Vagina (tissue), 2 donors: ENCODE results near the gene TMPRSS5. TPM values are rescaled to one million over a fixed set of nuclear protein-coding genes. Genes with fewer than 3 reads are reported as not detected.

Source experiments
- DNase-seq, 2 donors: peaks; one replicate each; pipeline ENCODE4 v3.0.0-alpha.2; 2017; ENCODE audit errors: extremely low spot score in 2 of 2
- H3K27ac ChIP-seq: fragments of 200-600 bp; sonication (generic); one replicate; pipeline ENCODE4 v1.5.1; 2019
- H3K27me3 ChIP-seq: fragments of 200-600 bp; sonication (generic); one replicate; pipeline ENCODE4 v1.5.1; 2019
- H3K36me3 ChIP-seq, 2 donors: fragments of 200-600 bp; sonication (generic); one replicate each; pipeline ENCODE4 v1.5.1; 2017 to 2019
- H3K4me1 ChIP-seq: fragments of 200-600 bp; sonication (generic); one replicate; pipeline ENCODE4 v1.5.1; 2019
- H3K4me3 ChIP-seq, 2 donors: fragments of 200-600 bp; sonication (generic); 1 replicate in 1 of 2; 2 replicates in 1 of 2; pipeline ENCODE4 v1.5.1; 2016 to 2019
- H3K9me3 ChIP-seq: fragments of 200-600 bp; sonication (generic); one replicate; pipeline ENCODE4 v1.5.1; 2019
- POLR2A ChIP-seq, 2 donors: fragments of 450-650 bp; IDR thresholded peaks; one replicate each; pipeline ENCODE4 v1.6.1; 2017; ENCODE audit warnings: antibody characterized with exemption in 2 of 2, mild to moderate bottlenecking in 2 of 2, moderate library complexity in 2 of 2
- POLR2AphosphoS5 ChIP-seq, 2 donors: sonication (generic); formaldehyde crosslinking; IDR thresholded peaks; one replicate each; pipeline ENCODE4 v1.9.0; 2017; ENCODE audit warnings: antibody characterized with exemption in 2 of 2, mild to moderate bottlenecking in 2 of 2, low read depth in 1 of 2; ENCODE audit not compliant: insufficient read depth in 1 of 2
- intact Hi-C: fragments of 100-400 bp; cut with DNase I; formaldehyde crosslinking; loops from one replicate; pipeline ENCODE4 v1.15.1; 2023
- total RNA-seq: library from RNA; depleted of rRNA; stranded (reverse); fragments of >200 nt; gene quantifications from one replicate; pipeline ENCODE4 v1.2.3, GENCODE V29; 2016
- TF ChIP-seq, protein P1 (sequence below), 3 experiments: fragments of 450-650 bp in 2 of 3; fragments of 200-600 bp in 1 of 3; sonication (generic) in 1 of 3; IDR thresholded peaks; one replicate each; pipeline ENCODE4 v1.5.1; 2017 to 2019; ENCODE audit warnings: antibody characterized with exemption in 3 of 3, mild to moderate bottlenecking in 2 of 3, moderate library complexity in 2 of 3

The TMPRSS5 gene
- total RNA-seq, 1 donor from 2014 or later: not detected

DNA sequence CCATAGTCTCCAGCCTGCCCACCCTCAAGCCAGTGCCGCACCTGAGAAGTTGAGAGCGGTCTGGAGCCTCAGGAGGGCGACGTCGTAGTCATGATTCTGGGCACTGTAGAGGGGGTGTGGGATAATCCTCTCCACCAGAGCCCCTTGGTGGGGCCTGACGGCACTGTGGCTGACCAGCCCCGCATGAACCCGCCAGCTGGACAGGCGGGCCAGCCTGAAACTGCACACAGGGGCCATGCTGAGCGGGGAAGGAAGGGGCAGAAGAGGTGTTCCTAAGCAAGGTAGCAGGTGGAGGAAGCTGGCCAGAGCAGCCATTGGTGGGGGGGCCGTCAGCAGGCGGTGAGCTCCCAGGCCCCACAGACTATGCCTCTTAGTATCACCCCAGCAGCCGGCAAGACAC, 13.1 kb downstream of the TMPRSS5 start:
- Histone ChIP-seq H3K27me3 (no peaks in the 10 kb centered on the region), H3K4me3 (no peak overlapping the region), H3K27ac (no peak overlapping the region), H3K9me3 (no peaks in the 10 kb centered on the region), H3K36me3 (no peaks in the 10 kb centered on the region), H3K4me1 (peaks cover 5% of the 10 kb centered on the region)
- TF ChIP-seq POLR2A (IDR thresholded peaks at IDR 0.05) (no peak), POLR2AphosphoS5 (IDR thresholded peaks at IDR 0.05; ENCODE audit: insufficient read depth in 1 of 2, low read depth in 1 of 2) (no peak)
- TF ChIP-seq, protein P1, sequence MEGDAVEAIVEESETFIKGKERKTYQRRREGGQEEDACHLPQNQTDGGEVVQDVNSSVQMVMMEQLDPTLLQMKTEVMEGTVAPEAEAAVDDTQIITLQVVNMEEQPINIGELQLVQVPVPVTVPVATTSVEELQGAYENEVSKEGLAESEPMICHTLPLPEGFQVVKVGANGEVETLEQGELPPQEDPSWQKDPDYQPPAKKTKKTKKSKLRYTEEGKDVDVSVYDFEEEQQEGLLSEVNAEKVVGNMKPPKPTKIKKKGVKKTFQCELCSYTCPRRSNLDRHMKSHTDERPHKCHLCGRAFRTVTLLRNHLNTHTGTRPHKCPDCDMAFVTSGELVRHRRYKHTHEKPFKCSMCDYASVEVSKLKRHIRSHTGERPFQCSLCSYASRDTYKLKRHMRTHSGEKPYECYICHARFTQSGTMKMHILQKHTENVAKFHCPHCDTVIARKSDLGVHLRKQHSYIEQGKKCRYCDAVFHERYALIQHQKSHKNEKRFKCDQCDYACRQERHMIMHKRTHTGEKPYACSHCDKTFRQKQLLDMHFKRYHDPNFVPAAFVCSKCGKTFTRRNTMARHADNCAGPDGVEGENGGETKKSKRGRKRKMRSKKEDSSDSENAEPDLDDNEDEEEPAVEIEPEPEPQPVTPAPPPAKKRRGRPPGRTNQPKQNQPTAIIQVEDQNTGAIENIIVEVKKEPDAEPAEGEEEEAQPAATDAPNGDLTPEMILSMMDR (IDR thresholded peaks at IDR 0.05): no peak
- no peak for DNase-seq
- intact Hi-C loops: no loop called here

DNA sequence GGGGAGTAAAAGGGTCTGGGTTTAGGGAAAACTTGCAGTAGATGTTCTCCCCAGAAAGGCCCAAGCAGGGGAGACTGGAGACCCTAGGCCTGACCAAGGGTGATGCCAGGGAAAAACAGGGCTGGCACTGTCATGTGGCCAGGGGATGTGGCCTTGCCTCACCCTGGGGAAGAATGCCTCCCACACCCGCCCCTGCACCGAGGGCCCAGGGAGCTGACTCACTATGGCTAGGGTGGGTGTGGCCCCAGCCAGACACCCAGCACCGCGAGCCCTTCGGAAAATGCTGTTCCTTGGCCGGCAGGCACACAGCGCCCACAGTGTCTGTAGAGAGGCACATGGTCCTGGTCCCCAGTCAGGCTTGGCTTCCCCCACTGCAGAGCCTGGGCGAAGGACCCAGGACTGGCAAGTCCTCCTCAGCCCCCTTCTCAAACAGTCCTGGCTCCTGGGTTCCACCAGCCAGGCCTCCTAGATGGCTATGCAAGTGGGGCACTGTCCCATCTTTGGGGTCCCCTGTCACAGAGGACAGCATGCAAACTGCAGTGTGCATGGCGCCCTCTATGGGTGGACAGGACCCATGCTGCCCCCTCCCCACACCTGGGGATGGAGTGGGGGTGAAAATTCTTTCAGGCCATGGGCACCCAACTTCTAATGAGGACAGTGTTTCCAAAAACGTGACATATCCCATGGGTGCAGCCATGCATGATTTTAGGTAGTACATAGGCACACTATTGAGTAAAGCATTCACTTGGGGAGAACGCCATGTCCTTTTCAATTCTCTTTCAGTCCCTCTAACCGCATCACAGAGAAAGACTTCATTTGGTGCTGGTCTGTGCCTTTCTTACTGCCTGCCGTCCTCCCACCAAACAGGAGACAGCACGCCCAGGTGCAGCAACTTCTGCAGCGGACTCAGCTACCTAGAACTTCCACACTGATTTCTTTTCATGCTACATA, 15.2 kb downstream of the TMPRSS5 start:
- intact Hi-C loops: no loop called here
- peak in 1 of 2 donors; percentile 92 for DNase-seq
- no peak overlapping the region for H3K27ac ChIP-seq
- TF ChIP-seq, protein P1 (IDR thresholded peaks at IDR 0.05): no peak
- TF ChIP-seq POLR2AphosphoS5 (IDR thresholded peaks at IDR 0.05; ENCODE audit: insufficient read depth in 1 of 2, low read depth in 1 of 2) (no peak), POLR2A (IDR thresholded peaks at IDR 0.05) (no peak)
- no peaks in the 10 kb centered on the region for H3K27me3 ChIP-seq
- no peaks in the 10 kb centered on the region for H3K36me3 ChIP-seq
- no peaks in the 10 kb centered on the region for H3K9me3 ChIP-seq
- H3K4me3 ChIP-seq: no peak overlapping the region
- peaks cover 5% of the 10 kb centered on the region for H3K4me1 ChIP-seq

DNA sequence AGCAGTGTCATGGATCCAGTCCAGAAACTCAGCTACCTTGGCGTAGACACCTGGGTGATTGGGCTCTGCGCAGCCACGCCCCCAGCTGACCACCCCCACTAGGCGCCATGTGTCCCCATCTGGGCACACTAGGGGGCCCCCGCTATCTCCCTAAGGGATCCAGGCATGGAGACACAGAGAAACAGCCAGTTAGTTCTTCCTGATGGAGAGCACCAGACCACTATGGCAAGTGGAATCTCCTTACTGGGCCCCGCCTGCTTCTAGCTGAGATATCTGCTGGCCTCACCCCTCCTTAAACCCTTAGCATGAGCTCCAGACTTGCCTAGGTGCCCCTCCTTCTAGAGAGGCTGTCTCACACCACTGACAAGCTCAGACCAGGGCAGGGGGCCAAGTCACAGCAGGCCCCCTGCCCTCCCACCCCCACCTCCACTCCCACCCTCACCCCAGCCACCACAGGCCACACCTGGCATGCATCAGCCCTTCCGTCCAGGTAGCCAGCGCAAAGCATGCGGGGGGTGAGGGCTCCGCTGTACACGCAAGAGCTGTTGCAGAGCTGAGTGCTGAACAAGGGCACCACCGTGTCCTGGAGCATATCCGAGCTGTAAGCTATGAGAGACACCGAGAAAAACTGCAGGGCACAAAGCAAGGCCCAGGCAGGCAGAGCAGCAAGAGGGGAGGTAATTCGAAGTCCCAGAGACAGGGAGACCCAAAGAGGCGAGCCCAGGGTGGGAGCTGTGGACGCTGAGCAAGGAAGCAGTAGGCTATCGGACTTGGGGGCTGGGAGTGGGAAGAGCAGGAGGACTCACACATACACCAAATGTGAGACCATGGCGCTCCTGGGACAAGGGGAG, 16.1 kb downstream of the TMPRSS5 start:
- no peaks in the 10 kb centered on the region for H3K27me3 ChIP-seq
- H3K4me1 ChIP-seq: peaks cover 5% of the 10 kb centered on the region
- H3K36me3 ChIP-seq: no peaks in the 10 kb centered on the region
- no peak overlapping the region for H3K27ac ChIP-seq
- no peaks in the 10 kb centered on the region for H3K9me3 ChIP-seq
- intact Hi-C loops: no loop called here
- no peak for TF ChIP-seq POLR2A (IDR thresholded peaks at IDR 0.05)
- TF ChIP-seq, protein P1 (IDR thresholded peaks at IDR 0.05): no peak
- TF ChIP-seq POLR2AphosphoS5 (IDR thresholded peaks at IDR 0.05; ENCODE audit: insufficient read depth in 1 of 2, low read depth in 1 of 2): no peak
- no peak overlapping the region for H3K4me3 ChIP-seq
- no peak for DNase-seq

DNA sequence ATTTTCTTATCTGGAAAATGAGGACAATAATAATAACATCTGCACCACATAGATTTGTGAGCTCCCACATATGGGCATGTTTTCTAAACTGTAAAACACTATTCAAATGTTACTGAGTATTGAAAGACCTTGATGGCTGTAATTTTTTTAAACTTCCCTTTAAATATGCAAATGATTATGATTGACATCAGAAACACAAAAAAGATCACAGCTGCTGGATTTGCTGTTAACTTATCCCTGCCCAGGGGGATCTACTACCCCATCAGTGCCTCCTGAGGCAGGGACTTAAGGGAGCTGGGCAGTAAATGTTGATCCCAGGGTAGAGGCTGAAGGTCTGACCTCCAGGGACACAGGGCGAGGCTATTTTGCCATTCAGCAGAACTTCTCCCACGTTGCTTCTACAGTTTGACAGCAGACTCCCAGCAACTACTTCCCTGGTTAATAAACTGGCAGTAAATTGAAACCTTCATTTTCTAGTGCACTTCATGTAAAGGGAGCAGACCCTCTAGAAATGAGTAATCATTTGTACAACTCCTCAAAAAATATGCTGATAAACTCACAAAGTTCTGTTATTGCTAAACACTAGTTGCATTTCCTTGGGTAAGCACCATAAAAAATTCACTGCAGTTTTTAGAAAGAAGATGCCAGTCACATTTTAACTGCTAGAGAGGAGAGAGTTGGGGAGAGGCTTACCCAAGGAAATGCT, 20.3 kb downstream of the TMPRSS5 start:
- TF ChIP-seq, protein P1 (IDR thresholded peaks at IDR 0.05): no peak
- TF ChIP-seq POLR2A (IDR thresholded peaks at IDR 0.05) (no peak), POLR2AphosphoS5 (IDR thresholded peaks at IDR 0.05; ENCODE audit: insufficient read depth in 1 of 2, low read depth in 1 of 2) (no peak)
- Histone ChIP-seq H3K9me3 (no peaks in the 10 kb centered on the region), H3K36me3 (no peaks in the 10 kb centered on the region), H3K4me3 (no peak overlapping the region), H3K27ac (no peak overlapping the region), H3K27me3 (no peaks in the 10 kb centered on the region), H3K4me1 (peaks cover 3% of the 10 kb centered on the region)
- DNase-seq: no peak
- intact Hi-C loops: no loop called here
